Dermis blood vessel endothelial cell (primary cell): ENCODE results near the gene BEGAIN. TPM values are rescaled to one million over a fixed set of nuclear protein-coding genes. Genes with fewer than 3 reads are reported as not detected.
A peak's percentile ranks its signal among the peaks of the same experiment; 100 is the strongest.

ENCODE experiments used
- DNase-seq: peaks from one replicate; pipeline ENCODE4 v3.0.0; 2010
- total RNA-seq: library from RNA; depleted of rRNA; stranded (reverse); fragments of >200 nt; gene quantifications from 2 replicates; pipeline ENCODE4 v1.2.3, GENCODE V29; 2014

Gene BEGAIN
- total RNA-seq, 1 donor from 2014 or later, result 0.17 TPM

DNA sequence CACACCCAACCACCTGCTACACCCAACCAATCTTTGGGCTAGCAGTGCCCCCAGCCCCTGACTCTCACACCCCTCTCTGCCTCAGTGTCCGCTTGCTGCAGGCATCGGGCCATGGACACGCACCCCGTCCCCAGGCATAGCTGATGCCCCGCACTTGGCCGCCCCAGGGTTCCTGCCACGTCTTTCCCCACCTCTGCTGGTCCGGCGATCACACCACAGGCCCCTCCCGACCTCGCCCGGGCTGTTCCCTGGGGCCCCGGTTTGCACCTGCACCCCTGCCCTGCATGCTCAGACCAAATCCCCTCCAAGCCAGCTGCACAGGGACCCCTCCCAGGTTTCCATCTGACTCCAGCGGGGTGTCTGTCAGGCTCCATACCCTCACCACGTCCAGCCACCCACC lies 38.3 kb downstream of the BEGAIN start:
- DNase-seq, result no peak

DNA sequence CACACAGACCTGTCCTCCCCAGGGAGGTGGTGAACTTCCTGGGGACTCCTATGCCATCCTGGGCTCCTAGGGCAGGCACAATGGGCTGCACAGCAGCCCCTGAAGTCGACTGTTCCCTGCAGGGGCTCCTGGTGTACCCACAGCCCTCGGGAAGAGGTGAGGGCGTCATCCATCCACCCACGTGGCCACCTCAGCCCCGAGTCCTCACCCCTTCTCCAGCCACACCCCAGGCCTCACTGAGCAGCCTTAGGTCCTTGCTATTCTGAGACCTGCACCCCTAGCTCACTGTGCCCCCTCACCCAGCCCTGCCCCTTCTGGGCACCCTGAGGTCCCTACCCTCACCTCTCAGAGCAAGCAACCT lies 38.9 kb downstream of the BEGAIN start:
- no peak for DNase-seq

DNA sequence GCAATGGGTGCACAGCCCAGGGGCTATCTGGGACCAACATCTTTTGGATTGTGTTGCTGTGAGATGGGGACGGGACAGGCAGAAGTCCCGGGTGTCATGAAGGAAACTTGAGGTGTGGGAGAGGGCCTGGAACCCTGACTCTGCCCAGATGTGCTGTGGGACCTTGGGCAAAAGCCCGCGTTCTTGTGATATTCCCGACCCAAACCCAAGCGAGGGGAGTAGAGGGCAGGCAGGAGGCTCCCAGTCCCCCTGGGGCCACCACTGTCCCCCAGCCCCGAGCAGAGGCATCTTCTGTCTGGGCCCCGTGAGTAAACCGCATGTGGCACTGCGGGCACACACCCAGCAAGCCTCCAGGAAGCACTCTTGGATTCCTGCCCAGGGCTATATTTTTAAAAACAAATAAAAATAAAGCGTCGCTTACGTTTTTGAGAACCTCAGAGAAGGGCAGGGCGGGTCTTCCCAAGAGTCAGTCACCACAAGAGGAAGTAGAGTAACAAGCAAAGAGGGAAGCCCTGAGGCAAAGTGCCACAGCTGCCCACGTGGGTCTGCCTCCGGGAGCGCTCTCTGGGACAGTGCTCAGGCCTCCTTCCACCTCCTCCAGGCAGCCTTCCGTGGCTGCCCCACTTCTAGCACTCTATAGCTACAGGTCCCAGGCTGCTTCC lies 39.5 kb downstream of the BEGAIN start:
- peak; percentile 70 for DNase-seq

DNA sequence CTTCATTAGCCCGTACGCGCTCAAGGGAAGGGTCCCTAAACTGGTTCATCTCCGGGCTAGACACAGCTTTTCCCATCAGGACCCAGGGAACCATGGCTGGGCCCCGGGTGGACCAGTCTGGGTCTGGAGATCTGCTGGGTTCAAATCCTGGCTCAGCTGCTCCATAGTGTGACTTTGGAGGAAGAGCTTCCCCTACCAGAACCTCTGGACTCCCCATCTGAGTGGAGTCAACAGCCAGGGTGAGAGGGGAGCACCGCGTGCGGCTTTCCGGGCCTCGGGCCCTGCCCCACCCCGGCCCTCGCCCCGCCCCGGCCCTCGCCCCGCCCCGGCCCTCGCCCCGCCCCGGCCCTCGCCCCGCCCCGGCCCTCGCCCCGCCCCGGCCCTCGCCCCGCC lies 41.2 kb downstream of the BEGAIN start:
- peak; percentile 12 for DNase-seq

DNA sequence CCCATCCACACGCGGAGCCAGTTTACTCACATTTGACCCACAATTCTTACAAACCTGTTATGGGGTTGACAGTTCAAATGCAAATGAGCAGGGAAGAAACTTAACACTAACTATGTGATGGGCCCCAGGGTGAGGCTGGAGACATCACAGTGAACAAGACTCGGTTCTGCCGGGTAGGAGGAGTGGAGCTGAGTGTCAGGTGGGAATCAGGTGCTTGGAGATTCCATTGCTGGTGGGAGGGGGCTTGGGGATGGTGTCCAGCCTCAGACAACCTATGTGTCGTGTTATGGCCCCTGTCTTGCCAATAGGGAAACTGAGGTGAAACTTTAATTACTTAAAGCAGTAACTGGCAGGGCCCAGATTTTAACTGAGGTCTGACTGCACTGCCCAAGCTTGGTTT lies 41.9 kb downstream of the BEGAIN start:
- no peak for DNase-seq

DNA sequence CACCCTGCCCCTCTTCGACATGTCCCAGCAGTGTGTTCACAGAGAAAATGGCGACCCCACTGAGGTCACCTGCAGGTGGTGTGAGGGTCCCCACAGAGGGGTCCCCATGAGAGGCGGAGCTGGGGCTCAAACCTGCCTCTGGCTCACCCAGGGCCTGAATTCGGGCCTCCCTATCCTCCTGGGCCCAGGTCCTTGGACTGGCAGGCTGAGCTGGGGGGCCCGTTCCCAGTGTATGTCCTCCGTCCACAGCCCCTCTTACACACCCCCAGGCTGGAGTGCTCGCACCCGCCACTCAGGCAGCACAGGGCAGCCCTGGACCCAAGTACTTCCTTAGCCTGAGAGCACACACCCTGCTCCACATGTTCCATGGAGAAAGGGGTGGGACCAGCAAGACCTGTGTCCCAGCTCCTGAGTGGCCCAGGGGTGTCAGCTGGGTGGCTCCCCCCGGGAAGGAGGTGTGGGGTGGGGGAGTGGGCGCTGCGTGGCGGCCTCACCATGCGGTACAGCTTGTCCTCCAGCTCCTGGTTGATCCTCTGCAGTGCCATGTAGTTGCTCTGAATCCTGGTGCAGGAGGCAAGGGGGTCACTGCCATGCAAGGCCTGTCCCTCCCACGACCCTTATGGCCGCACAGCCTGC lies 42.6 kb downstream of the BEGAIN start:
- no peak for DNase-seq

DNA sequence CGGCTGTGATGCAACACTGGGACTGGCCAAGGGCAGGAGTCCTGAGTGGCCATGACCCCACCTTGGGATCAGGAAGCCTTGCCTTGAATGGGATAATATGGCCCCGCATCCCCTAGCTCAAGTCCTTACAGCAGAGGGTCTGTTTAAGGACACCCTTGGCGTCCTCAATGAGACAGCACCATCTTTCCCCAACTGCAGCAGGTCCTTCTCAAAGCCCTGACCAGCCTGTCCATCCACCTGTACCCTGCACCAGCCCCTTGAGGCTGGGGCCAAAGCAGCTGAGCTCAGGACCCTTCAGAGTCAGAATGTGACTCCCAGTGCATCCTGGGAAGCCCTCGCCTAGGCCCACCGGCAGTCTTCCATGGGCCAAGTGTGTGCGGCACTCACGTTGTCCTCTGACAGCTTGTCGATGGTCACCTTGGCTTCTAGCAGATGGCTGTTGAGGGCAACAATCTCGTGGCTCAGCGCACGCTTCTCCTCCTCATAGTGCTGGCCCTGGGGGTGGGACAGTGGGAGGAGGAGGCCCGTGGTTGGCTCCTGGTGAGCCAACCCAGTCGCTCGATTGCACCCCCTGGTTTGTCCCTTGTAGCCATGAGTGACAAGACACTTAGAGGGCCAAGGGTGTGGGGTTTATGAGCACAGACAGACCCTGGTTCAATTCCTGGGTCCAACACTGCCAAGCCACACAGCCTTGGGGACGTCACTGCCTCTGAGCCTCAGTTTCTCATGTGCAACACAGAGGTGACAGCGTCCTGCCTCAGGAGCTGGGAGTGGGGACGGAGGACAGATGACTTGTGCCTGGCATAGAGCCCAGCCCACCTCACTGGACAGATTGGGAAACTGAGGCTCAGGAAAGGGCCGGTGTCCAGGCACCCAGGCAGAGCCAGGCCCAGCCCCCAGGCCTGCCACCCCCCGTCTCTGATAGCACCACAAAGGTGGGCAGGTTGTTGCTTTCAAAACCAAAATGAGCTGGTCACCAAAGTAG lies 43.5 kb downstream of the BEGAIN start:
- DNase-seq, result no peak

DNA sequence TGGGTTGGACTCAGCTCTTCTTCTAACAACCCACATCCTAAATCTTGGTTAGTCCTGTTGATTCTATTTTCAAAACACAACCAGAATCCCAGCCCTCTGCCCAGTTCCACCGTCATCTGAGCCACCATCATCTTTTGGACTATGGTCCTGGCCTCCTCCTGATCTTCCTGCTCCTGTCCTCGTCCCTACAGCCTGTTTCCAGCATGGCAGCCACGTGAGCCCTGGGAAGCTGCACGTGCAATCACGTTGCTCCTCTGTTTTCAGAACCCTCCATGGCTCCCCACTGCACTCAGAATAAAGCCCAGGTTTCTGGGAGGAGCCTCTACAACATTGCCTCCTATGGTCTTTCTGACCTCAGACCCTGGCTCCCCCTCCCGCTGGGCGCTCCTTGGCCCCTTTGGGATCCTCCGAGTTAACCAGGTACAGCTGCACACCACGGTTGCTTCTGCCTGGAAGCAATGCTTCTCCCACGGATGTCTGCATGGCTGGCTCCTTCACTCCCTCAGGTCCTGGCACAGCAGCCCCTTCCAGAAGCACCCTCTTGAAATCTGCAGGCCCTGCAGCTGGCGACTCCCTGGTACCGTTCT lies 44.5 kb downstream of the BEGAIN start:
- no peak for DNase-seq

DNA sequence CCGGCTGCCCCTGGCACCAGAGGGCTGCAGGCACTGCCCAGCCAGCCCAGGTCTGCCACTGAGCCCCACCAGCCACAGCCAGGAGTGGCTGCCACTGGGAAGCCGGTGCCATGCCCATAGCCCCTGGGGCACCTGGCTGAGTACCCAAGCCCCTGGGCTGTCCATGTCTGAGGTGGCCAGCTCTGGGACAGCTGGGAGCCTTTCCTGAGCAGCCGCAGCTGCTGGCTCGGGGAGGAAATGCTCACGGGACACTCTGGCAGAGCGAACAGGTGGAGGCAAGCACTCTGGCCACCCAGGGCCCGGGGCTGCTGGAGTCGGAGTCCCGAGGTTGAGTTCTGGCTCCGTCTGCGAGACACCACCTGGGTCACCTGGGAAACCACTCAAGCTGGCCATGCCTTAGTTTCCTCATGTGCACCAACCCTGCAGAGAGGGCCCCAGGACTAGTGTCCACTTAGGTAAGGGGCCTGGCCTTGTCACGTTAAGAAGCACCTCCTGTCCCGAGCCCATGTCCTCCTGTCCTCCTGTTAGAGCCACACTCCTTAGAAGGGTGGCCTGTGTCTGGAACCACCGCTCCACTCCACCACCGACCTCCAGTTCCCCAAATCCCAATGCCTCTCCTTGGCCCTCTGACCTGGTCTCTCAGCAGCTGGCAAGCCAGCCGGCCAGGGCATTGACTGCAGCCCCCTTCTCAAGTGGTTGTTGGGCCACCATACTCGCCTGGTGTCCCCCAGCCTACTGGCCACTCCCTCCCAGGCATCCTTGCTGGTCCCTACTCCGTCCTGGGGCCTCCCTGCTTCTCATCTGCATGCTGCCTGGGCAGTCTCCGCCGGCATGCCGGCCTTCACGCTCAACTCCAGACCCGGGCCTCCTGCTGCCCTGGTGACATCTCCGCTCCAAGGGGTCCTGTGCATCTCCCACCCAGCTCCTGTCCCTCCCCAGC lies 45.3 kb downstream of the BEGAIN start:
- no peak for DNase-seq

DNA sequence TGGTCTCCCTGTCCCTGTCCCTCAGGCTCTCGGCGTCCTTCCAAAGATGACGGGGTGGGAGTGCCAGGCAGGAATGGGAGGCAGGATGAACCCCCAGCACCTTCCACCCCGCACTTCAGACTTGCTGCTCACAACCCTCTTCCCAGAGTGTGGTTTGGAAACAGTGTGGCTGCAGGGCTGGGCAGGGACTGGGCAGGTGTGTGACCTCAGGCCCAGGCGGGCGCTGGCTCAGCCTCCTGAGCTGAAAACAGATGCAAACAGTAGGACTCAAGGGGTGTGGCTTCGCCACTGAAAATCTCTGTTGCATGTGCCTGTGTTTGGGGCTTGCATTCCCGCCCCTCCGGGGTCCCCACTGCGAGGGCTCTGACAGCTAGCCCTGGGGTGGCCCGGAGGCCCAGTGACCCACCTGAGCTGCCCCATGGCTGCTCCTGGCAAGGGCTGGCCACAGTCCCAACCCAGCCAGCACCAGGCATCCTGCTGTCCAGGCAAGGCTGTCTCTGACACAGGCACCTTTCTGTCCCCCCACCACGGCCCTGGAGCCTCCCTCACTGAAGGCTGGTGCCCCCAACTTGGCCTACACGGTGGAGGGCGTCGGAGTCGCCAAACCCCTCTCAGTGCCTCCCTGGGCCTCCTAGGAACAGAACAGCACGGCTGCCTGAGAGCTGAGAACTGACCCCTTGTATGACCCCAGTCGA lies 46.1 kb downstream of the BEGAIN start:
- DNase-seq, result no peak

DNA sequence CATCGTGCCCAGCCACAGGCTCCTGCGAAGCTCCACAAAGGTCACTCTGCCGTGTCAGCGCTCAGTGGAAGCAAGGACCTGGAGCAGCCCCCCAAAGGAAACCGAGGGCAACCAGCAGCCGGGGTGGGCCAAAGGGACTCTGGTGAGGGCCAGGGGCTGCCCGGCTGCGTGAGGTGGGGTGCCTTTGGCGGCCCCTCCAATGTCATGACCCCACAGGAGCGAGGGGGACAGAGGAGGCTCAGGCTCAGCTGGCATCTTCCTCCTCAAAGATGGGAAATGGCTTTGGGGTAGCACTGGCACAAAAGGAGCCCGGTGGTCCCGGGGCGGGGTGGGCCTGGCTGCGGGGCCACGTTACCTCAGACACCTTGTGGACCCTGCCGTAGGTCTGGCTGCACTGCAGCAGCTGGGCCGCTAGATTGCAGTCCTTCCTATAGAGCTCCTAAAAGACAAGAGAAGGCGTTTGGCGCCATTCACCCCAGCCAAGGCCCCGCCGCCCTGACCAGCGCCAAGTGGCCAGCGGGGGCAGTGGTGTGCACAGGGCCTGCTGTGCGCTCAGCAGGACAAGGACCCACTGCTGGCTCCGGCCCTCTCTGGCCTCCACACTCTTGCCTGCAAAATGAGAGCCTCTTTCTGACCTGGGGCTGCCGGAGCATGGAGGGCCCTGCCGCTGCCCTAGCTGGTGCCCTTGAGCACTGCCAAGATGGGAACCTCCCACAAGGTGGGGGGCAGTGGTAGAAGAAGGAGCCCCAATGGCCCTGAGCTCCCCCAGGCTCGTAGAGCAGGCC lies 46.9 kb downstream of the BEGAIN start:
- DNase-seq, result peak; percentile 18

DNA sequence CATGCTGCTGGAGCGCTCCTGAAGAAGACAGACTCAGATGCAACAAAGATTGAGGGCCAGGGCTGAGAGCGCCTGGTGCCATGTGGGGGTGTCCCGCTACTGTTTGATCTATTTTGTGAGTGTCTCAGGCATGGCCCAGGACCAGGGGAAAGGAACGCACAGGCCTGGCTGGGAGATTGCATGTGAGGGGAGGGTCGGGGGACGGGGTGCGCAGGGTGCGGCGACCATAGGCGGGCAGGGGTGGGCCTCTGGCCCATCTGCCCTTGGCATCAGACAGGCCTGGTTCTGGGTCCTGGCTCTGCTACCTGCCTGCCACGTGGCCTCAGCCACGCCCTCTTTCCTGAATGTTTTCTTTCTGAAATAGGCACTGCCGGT lies 47.5 kb downstream of the BEGAIN start:
- no peak for DNase-seq

DNA sequence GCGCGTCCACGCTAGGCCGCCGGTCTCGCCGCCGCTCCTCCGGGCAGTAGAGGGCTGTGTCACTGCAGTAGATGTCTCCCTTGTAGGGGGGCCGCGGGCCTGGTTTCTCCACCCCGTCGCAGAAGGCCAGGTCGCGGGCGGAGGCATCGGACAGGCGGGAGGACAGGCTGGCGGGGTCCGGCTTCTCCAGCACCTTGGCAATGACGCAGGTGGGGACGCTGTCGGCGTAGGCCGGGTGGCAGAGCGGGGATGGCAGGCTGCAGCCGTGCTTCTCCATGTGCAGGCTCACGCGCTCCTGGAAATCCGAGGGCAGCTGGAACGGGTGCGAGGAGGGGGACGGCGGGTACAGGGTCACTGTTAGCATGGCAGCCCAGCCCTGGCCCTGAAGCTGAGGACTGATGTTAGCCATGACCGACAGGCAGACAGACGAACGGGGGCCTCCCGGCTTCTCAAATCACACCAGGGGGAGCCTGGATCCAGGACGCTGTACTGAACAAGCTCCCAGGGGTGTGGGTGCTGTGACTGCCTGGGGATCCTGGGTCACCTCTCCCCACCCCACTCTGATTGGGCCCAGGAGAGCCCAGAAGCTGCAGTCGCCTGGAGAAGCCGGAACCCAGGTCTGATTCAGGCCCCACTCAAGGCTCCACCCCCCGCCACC lies 48.1 kb downstream of the BEGAIN start:
- DNase-seq, result no peak

DNA sequence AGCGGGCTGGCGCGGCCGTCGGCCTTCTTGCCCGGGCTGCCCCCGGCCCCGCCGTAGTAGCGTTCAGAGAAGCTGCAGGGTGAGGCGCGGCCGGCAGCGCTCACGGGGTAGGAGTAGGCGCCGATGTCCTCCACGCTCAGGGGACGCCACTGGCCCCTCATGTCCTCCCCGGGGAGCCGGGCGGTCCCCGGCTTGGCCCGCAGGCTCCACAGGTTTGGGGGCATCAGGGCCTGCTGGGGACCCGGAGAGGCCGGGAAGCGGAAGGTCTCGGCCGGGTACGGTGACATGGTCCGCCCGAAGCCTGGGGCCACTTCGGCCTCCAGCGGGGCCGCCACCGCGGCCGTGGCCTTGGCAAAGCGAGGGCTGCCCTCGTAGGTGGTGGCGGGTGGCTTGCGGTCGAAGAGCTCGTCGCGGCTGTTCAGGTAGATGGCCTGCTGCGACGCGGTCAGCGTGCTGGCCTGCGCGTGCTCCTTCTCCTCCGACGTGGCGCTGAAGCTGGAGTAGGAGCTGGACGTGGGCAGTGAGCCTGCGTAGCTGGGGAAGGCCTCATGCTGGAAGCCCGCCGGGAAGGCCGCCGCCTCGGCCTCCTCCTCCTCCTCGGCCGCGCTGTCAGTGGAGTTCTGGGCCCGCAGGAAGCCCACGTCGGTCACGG lies 48.7 kb downstream of the BEGAIN start:
- DNase-seq, result no peak

DNA sequence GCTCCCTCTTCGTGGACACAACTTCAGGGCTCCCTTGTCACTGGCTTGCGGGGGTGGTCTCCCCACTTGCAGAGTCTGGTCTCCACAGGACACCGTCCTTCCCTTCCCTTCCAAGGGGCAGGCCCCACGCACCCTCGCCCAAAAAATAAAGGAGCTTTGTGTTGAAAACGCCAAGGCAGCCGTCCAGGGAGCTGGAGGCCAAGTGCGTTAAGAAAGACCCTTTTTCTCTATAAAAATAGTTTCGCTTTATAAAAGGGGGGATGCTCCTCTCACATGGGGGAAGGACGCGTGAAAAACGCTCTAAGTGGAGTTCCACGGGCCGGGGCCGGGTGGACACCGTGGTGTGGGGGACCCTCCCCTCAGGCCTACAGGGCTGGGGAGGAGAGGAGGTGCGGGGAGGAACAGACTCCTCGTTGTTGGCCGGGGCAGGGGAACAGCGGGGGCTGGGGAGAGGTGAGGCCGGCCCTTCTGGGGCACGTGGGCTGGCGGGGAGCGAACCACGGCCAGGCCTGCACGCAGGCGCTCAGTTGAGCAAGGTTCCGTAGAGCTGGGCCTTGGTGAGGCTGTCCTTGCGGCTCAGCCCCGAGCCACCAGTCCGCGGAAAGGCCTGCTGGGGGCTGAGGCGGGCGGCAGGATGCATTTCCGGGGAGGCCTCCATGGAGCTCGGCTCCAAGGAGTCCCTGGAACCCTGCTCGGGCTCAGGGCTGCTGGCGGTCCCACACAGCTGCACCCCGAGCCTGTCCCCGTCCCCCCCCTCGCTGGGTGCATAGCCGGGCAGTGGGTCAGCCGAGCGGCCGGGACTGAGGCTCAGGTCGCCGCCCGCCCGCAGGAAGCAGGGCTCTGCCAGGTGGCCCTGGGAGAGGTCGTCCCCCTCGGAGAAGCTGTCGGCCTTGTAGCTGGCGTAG lies 49.5 kb downstream of the BEGAIN start:
- no peak for DNase-seq

DNA sequence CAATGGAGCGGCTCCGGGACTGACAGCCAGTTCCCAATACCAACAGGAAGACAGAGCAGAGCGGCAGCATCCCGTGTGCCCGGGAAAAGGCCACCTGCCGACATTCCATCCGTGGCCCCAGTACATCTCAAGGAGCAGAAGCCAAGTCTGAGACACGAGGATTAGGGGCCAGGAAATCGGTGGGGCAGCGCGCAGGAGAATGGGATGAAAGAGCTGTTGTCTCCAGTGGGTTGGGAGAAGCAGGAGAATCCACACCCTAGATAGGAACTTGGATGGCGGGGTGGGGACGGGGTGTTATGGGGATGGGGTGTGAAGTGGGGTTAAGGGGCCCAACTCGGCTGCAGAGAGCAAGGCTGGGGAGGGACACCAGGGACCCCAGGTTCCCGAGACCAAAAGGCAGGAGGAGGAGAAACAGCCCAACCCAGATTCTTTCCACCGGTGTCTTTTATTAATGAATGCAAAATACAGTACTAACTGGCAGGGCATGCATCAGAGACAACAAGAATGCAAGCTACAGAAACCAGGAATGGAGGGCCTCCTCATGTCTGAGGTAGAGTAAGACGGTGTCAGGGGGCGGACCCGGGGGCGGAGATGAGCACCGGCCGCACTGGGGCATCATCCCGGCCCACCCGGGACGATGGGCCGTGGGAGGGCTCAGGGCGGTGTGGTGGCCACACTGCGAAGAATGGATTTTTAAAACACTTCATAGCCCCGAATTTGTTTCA lies 50.3 kb downstream of the BEGAIN start:
- no peak for DNase-seq

DNA sequence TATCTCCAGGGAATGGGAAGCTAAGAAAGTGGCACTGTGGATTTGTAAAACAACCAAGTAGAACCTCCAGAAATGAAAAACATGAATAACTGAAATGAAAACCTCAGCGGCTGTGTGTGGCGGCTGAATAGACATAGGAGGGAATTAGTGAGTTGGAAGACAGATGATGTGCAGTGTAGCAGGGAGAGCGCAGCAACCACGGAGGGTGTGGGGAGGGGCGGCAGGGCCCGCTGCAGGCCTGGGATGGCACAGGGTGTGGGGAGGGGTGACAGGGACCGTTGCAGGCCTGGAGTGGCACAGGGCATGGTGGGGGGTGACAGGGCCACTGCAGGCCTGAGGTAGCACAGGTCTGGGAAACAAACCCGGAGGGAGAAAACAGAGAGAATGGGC lies 51.1 kb downstream of the BEGAIN start:
- DNase-seq, result no peak
